ENCODE measurements around the gene SLC25A1. TPM values are rescaled to one million over a fixed set of nuclear protein-coding genes. Genes with fewer than 3 reads are reported as not detected.

The SLC25A1 gene
- total RNA-seq, 4 donors from 2014 or later: 60.1 to 83.2 (median 71.1) TPM

DNA sequence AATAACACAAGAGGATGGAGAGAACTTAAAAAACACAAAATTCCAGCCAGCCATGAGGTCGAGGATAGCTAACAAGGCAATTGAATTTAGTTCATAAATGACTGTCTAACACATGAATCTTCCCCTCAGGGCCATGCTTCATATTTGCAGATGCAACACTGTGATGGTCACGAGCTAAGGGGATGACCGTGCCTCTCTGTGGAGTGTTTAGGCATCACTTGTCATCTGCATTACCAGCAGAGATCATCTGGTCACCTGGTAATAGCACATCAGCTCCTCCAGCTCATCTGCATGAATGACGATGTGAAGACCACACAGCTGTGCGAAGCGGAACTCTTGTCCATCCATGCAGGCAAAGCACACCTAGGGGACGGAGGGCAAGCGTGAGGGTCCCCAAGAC, 20.9 kb upstream of the SLC25A1 start:
- WGBS, 2 donors: 91 to 93% methylated on average over 8 of the region's 8 CpGs
- TF ChIP-seq POLR2A (IDR thresholded peaks at IDR 0.05): no peak
- TF ChIP-seq, protein P1, sequence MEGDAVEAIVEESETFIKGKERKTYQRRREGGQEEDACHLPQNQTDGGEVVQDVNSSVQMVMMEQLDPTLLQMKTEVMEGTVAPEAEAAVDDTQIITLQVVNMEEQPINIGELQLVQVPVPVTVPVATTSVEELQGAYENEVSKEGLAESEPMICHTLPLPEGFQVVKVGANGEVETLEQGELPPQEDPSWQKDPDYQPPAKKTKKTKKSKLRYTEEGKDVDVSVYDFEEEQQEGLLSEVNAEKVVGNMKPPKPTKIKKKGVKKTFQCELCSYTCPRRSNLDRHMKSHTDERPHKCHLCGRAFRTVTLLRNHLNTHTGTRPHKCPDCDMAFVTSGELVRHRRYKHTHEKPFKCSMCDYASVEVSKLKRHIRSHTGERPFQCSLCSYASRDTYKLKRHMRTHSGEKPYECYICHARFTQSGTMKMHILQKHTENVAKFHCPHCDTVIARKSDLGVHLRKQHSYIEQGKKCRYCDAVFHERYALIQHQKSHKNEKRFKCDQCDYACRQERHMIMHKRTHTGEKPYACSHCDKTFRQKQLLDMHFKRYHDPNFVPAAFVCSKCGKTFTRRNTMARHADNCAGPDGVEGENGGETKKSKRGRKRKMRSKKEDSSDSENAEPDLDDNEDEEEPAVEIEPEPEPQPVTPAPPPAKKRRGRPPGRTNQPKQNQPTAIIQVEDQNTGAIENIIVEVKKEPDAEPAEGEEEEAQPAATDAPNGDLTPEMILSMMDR (IDR thresholded peaks at IDR 0.05): no peak
- intact Hi-C loops (cut with DNase I; ENCODE audit: low total_unique reads): no loop called here
- DNase-seq (ENCODE audit: low spot score in 2 of 2): no peak
- H3K4me3 ChIP-seq (ENCODE audit: low read depth, poor library complexity, severe bottlenecking): no peak overlapping the region

DNA sequence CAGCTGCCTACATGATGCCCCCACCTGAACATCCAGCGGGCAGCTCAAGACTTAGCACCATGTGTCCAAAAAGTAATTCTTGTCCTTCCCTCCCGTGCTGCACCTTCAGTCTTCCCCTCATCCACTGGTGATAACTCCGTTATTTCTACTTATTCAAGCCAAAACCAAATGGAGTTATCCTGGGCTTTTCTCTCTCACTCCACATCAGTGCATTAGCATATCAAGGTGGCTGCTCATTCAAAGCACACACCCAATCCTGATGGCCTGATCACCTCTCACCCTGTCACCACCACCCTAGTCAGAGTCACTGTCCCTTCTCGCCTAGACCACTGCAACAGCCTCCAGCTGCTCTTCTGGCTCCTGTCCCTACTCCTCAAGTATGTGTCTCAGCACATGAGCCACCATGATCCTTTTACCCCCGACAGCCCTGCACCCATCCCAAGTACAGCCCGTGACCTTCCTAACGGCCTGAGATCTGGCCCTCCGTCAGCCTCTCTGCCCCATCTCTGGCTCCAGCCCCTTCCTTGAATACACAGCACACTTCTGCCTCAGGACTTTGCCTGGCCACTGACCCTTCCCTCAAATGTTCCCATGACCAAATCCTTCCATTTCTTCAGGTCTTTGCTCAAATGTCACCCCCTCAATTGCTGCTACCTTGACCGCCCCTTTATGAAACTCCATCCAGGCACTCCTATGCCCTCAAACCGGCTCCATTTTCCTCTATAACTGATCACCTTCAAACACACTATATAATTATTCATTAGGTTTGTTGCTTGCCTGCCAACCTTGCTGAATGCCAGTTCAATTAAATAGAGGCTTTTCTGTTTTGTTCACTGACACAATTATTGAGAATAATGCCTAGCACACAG, 19.7 kb upstream of the SLC25A1 start:
- no peak overlapping the region for H3K4me3 ChIP-seq (ENCODE audit: low read depth, poor library complexity, severe bottlenecking)
- no peak for DNase-seq (ENCODE audit: low spot score in 2 of 2)
- intact Hi-C loops (cut with DNase I; ENCODE audit: low total_unique reads): no loop called here
- no peak for TF ChIP-seq POLR2A (IDR thresholded peaks at IDR 0.05)
- TF ChIP-seq, protein P1 (IDR thresholded peaks at IDR 0.05): no peak
- WGBS, 2 donors: 89 to 95% methylated on average over 10 of the region's 10 CpGs

DNA sequence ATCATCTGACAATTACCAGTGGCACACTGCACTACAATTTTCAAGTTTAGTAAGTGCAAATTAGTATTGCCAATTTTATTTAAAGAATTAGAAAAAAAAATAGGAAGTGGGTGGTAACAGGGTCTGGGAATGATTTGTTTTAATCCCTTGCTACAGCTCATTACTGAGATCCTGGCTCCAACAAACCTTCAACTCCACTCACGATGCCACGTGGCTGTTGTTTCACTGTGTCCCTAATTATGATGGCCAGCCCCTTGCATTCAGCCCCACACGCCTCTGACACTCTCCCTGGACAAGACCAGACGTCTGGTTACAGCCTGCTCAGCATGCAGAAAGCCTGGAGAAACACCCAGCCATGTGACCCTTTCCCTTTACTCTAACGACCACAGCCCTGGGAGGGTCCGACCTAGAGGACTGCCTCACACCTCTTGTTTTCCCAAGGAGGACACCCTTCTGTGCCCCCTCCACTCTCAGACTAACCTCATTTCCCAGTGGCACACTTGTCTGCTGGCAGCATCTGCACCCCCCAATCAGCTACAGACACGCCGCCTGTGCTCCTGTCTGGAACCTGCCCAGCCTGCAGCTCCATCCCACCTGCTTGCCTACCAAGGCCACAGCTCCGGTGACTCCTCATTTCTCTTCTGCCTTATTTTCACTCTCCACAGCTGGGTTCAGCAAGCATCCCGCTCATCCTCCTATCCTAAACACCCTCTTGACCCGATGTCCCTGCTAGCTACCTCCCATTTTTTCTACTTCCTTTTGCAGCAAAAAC, 18.5 kb upstream of the SLC25A1 start:
- 73 to 78% methylated on average over 11 of the region's 11 CpGs for WGBS, 2 donors
- H3K4me3 ChIP-seq (ENCODE audit: low read depth, poor library complexity, severe bottlenecking): no peak overlapping the region
- no peak for DNase-seq (ENCODE audit: low spot score in 2 of 2)
- intact Hi-C loops (cut with DNase I; ENCODE audit: low total_unique reads): no loop called here
- no peak for TF ChIP-seq POLR2A (IDR thresholded peaks at IDR 0.05)
- TF ChIP-seq, protein P1 (IDR thresholded peaks at IDR 0.05): no peak

DNA sequence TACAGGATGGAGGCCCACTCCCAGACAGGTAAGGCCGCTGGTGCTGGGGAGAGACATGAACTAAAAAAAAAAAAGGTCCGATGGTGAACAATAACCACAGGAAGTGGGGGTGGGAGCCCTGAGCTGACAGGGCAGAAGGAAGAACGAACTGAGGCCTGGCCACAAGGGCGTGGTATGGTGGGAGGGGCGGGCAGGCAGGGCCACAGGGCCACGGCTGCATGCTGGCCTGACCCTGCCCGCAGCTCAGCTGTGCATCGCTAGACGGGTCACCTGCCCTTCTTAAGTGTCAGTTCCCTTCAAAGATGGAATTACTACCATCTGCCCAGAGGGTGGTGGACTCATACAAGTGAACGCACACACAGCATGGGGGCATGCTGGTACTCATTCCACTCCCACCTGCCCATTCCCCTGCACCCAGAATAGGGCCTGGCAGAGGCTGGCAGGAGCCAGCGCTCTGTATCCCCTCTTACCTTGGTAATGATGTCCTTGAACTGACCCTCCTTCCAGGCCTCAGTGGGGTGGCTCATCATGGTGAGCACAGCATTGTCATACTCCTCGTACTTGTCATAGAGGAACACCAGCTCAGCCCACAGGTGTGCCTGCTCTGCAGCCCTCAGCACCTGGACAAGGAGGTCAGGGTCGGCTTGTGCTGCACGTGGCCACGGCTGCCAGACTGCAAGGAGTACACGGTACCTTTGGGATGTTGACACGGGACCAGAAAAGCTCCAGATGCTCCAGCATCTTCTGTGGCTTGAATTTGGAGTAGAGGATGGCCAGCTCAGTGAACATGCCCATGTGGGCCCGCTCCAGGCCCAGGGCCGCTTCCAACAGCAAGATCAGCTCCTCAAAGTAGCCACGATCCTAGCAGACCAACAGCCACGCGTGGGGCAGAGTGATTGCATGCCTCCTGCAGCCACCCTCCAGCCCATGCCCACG, 17.5 kb upstream of the SLC25A1 start:
- DNase-seq (ENCODE audit: low spot score in 2 of 2): no peak
- intact Hi-C loops (cut with DNase I; ENCODE audit: low total_unique reads): no loop called here
- WGBS, 2 donors: 82 to 84% methylated on average over 22 of the region's 23 CpGs
- H3K4me3 ChIP-seq (ENCODE audit: low read depth, poor library complexity, severe bottlenecking): no peak overlapping the region
- TF ChIP-seq, protein P1 (IDR thresholded peaks at IDR 0.05): no peak
- no peak for TF ChIP-seq POLR2A (IDR thresholded peaks at IDR 0.05)

DNA sequence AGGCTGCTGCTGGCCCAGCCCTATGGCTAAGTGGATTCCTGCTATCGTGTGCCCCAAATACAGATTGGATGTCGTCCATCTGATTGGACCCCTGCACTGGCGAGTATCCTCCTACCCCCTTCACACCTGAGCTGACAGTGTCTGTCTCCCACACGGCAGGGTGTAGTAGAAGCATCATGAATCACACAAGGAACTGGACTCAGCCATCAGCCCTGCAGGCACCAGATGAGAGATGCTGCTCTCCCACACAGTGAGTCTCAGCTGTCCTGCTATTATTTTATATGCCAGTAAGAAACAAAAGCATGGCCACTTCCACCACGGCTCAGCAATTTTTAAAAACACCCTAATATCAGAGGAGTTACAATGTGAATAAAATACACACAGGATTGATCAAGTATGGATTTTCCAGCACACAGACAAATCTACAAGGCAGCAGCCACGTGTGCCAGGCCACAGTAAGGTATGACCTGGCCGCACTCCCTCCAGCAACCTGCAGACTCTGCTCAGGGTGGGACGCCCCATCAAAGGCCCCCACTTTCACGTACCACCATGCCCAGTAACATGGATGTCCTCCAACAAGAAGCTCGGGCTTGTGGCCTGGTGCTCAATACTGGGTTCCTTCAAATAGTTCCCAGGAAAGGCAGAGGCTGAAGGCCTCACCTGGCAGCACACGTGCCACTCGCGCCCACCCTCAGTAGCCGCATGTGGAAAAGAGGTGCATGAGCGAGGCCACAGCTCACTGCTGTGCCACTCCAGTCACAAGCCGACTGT, 16.4 kb upstream of the SLC25A1 start:
- DNase-seq (ENCODE audit: low spot score in 2 of 2): no peak
- TF ChIP-seq POLR2A (IDR thresholded peaks at IDR 0.05): no peak
- TF ChIP-seq, protein P1 (IDR thresholded peaks at IDR 0.05): no peak
- no peak overlapping the region for H3K4me3 ChIP-seq (ENCODE audit: low read depth, poor library complexity, severe bottlenecking)
- intact Hi-C loops (cut with DNase I; ENCODE audit: low total_unique reads): no loop called here
- WGBS, 2 donors: 93 to 95% methylated on average over 16 of the region's 16 CpGs
